HepG2 (cell line): ENCODE measurements around the gene STAT6. TPM values are rescaled to one million over a fixed set of nuclear protein-coding genes. Genes with fewer than 3 reads are reported as not detected.

Experiments used
- ATAC-seq: fragments of 200-7000 bp; cut with Tn5 transposase; 3 replicates; pipeline ENCODE4 v1.9.1; 2020; ENCODE audit warnings: mild to moderate bottlenecking, moderate library complexity
- BruUV-seq: library from RNA; stranded (reverse); fragments of 400-500 nt; replicated peaks from 2 replicates; lab custom pipeline; 2021; lab: Mats Ljungman, UMichigan
- CTCF ChIA-PET: fragments of 300-600 bp; formaldehyde crosslinking; extraction: SDS; loops from one replicate; lab custom pipeline; 2021; ENCODE audit warnings: low total read pairs, inconsistent platforms, low intra/inter-chr PET ratio; lab: Yijun Ruan, JAX
- POLR2A ChIA-PET: fragments of 350-600 bp; sonication (Branson Sonifier 250); formaldehyde crosslinking; loops from one replicate; lab custom pipeline; 2020; ENCODE audit warnings: antibody characterized with exemption, inconsistent platforms; lab: Yijun Ruan, JAX
- DNase-seq: peaks from one replicate; pipeline ENCODE4 v3.0.0-alpha.2; 2015; ENCODE audit warnings: low spot score
- FAIRE-seq: peaks from 3 replicates; lab custom pipeline; 2011; peaks lifted over from hg19 to GRCh38; lab: Jason Lieb, UNC
- H2AFZ ChIP-seq: one replicate; pipeline ENCODE4 v1.6.1; 2011; ENCODE audit warnings: low read length, inconsistent platforms
- H3K27ac ChIP-seq: fragments of 300-600 bp; 3 replicates; pipeline ENCODE4 v1.8.0; 2011; ENCODE audit warnings: mixed run types, mild to moderate bottlenecking, mixed read lengths, low read length, inconsistent platforms; ENCODE audit not compliant: insufficient read depth; ENCODE audit errors: extremely low read length
- H3K27me3 ChIP-seq, 2 experiments: fragments of 200-600 bp in 1 of 2; 2 replicates in 1 of 2; 3 replicates in 1 of 2; pipeline versions ENCODE4 v1.6.0 to v1.8.0; 2011; ENCODE audit warnings: low read length in 2 of 2, mild to moderate bottlenecking in 2 of 2, moderate library complexity in 2 of 2, inconsistent platforms in 1 of 2; ENCODE audit not compliant: insufficient read depth in 2 of 2, control insufficient read depth in 1 of 2
- H3K36me3 ChIP-seq, 2 experiments: fragments of 200-600 bp in 1 of 2; replicated peaks in 1 of 2; 2 replicates in 1 of 2; 3 replicates in 1 of 2; pipeline versions ENCODE4 v1.5.1 to v1.8.0; 2011; ENCODE audit warnings: low read length in 2 of 2, inconsistent platforms in 1 of 2; ENCODE audit not compliant: insufficient read depth in 2 of 2, control insufficient read depth in 1 of 2
- H3K4me1 ChIP-seq: 2 replicates; pipeline ENCODE4 v1.5.1; 2012; ENCODE audit warnings: low read length, inconsistent platforms; ENCODE audit not compliant: insufficient read depth
- H3K4me2 ChIP-seq: 2 replicates; pipeline ENCODE4 v1.6.0; 2011; ENCODE audit warnings: low read depth, low read length, inconsistent platforms
- H3K4me3 ChIP-seq, 3 experiments: fragments of 200-600 bp in 1 of 3; sonication (generic), shearing (Covaris generic) in 1 of 3; replicated peaks in 1 of 3; 2 replicates each; pipeline ENCODE4 v1.5.1; 2011 to 2016; ENCODE audit warnings: low read length in 3 of 3, inconsistent platforms in 2 of 3, low read depth in 2 of 3, mild to moderate bottlenecking in 2 of 3, control low read depth in 1 of 3, mixed read lengths in 1 of 3; ENCODE audit not compliant: insufficient read depth in 1 of 3
- H3K79me2 ChIP-seq: one replicate; pipeline ENCODE4 v1.6.1; 2011; ENCODE audit warnings: low read length, inconsistent platforms; ENCODE audit not compliant: insufficient read depth
- H3K9ac ChIP-seq: 2 replicates; pipeline ENCODE4 v1.6.0; 2011; ENCODE audit warnings: mild to moderate bottlenecking, low read depth, low read length, inconsistent platforms; ENCODE audit not compliant: insufficient read depth
- H3K9me3 ChIP-seq: 2 replicates; pipeline ENCODE4 v1.5.1; 2012; ENCODE audit warnings: mild to moderate bottlenecking, low read length
- H4K20me1 ChIP-seq: 2 replicates; pipeline ENCODE4 v1.6.0; 2011; ENCODE audit warnings: inconsistent platforms, mild to moderate bottlenecking, low read length, moderate library complexity; ENCODE audit not compliant: insufficient read depth
- ZNF318 ChIP-seq: sonication (generic); formaldehyde crosslinking; IDR thresholded peaks from 2 replicates; pipeline ENCODE4 v1.4.0; 2020; ENCODE audit warnings: mild to moderate bottlenecking, missing genetic modification reagents
- WGBS: methylation state at CpG from one replicate; pipeline ENCODE4 v1.1.6; 2017; ENCODE audit warnings: low lambda C conversion rate; 5-methylcytosine and 5-hydroxymethylcytosine counted together
- in situ Hi-C: cut with HindIII; loops from 2 replicates; pipeline ENCODE4 v1.10.0; 2017; ENCODE audit warnings: low pct_unique_long_range_greater_than_20kb; ENCODE audit not compliant: extremely low pct_ligation_motif_present
- intact Hi-C: fragments of 100-400 bp; cut with micrococcal nuclease; formaldehyde crosslinking; loops from one replicate; pipeline ENCODE4 v1.10.0; 2022; ENCODE audit not compliant: unreplicated experiment
- polyA plus RNA-seq, 8 experiments: library from polyadenylated mRNA; depleted of rRNA in 3 of 8; stranded (reverse) in 7 of 8; unstranded in 1 of 8; fragments of >200 nt; fragmentation: Illumina TruSeq in 4 of 8; extraction: Trizol in 4 of 8; gene quantifications; 2 replicates each; pipeline versions ENCODE4 v1.2.1 to v1.2.3, GENCODE V29; 2011 to 2016; ENCODE audit warnings: low read depth in 4 of 8, missing spikeins in 1 of 8, mixed read lengths in 1 of 8; ENCODE audit not compliant: insufficient read depth in 1 of 8
- total RNA-seq, 5 experiments: library from RNA; depleted of rRNA; stranded (reverse); fragments of >200 nt; fragmentation: Illumina TruSeq; extraction: Trizol; gene quantifications; 2 replicates each; pipeline ENCODE4 v1.2.3, GENCODE V29; 2016; ENCODE audit warnings: low read depth in 1 of 5

The STAT6 gene
- total and polyA plus RNA-seq, 2 of the 13 experiments (the other 11 are each of a cell fraction or from before 2014, with no cell fraction given), result 28.0 to 62.2 TPM

- Histone ChIP-seq H3K4me2 (no peak overlapping the region), H3K9me3 (no peaks in the 10 kb centered on the region), H3K4me3 (no peak overlapping the region), H3K9ac (no peak overlapping the region), H3K79me2 (no peaks in the 10 kb centered on the region), H3K27me3 (no peaks in the 10 kb centered on the region), H3K4me1 (no peaks in the 10 kb centered on the region), H2AFZ (no peak overlapping the region), H4K20me1 (no peaks in the 10 kb centered on the region; the same call in 1 of the 2 replicates), H3K36me3 (peaks cover 65 to 89% of the 10 kb centered on the region in 2 experiments), H3K27ac (no peak overlapping the region)
- CTCF ChIA-PET, result no interaction called here
- ATAC-seq (no peak), DNase-seq (no peak), FAIRE-seq (no peak)
- intact Hi-C loops, result no loop called here
- TF ChIP-seq ZNF318 (CRISPR knock-in tag), result no peak
- no TSS peak for BruUV-seq
- POLR2A ChIA-PET, result no interaction called here
- in situ Hi-C loops, result no loop called here
- 96% methylated on average over 14 of the region's 14 CpGs for WGBS
Measured at GRCh38 chr12:57160741-57161140, 49.6 kb upstream of the STAT6 start.
